ENCODE results near the gene PTPRR.

- TF ChIP-seq CTCF (IDR thresholded peaks at IDR 0.05) (no peak), POLR2A (IDR thresholded peaks at IDR 0.05) (no peak)
These were observed 253.3 kb downstream of the PTPRR start for GRCh38 chr12:70667253-70667652.

Data from ovary (tissue), 3 donors.